OCI-LY3 (cell line): ENCODE measurements around the gene FAM25A.
"Not testable (repeated sequence)": the region's sequence is repeated elsewhere in the genome, so short reads cannot be mapped to it uniquely, and the experiment has no call there.

ENCODE experiments used
- H2AFZ ChIP-seq: fragments of 200-600, 300-600 bp; shearing (Covaris generic); 2 replicates; pipeline ENCODE4 v1.6.0; 2014; ENCODE audit warnings: antibody characterized with exemption, low read depth, low read length
- H3K27ac ChIP-seq: fragments of 200-600, 300-600 bp; sonication (generic); 2 replicates; pipeline ENCODE4 v1.5.1; 2014; ENCODE audit warnings: mild to moderate bottlenecking, low read length, moderate library complexity, mixed read lengths
- H3K27me3 ChIP-seq: fragments of 200-600, 300-600 bp; sonication (generic); 2 replicates; pipeline ENCODE4 v1.6.1; 2014; ENCODE audit warnings: low read depth, low read length, mixed read lengths
- H3K36me3 ChIP-seq: fragments of 200-600, 300-600 bp; sonication (generic); replicated peaks from 2 replicates; pipeline ENCODE3; 2014; ENCODE audit warnings: low read depth, low read length, mixed read lengths
- H3K4me1 ChIP-seq: fragments of 300-600, 200-600 bp; sonication (generic); 2 replicates; pipeline ENCODE4 v1.6.1; 2014; ENCODE audit warnings: low read length, mixed read lengths
- H3K4me2 ChIP-seq: fragments of 200-600, 300-600 bp; sonication (generic); 2 replicates; pipeline ENCODE4 v1.6.1; 2014; ENCODE audit warnings: low read length, mixed read lengths
- H3K4me3 ChIP-seq: fragments of 300-600, 200-600 bp; sonication (generic); 2 replicates; pipeline ENCODE4 v1.5.1; 2014; ENCODE audit warnings: antibody characterized with exemption, mild to moderate bottlenecking, low read length, moderate library complexity
- H3K79me2 ChIP-seq: fragments of 300-600, 200-600 bp; shearing (Covaris generic); 2 replicates; pipeline ENCODE4 v1.6.1; 2014; ENCODE audit warnings: mild to moderate bottlenecking, low read length, mixed read lengths
- H3K9ac ChIP-seq: fragments of 300-600, 200-600 bp; shearing (Covaris generic); 2 replicates; pipeline ENCODE4 v1.6.0; 2014; ENCODE audit warnings: mild to moderate bottlenecking, low read length, moderate library complexity
- H3K9me3 ChIP-seq: fragments of 200-600, 300-600 bp; shearing (Covaris generic); 2 replicates; pipeline ENCODE4 v1.6.1; 2014; ENCODE audit warnings: low read length, mixed read lengths; ENCODE audit not compliant: insufficient read depth
- H4K20me1 ChIP-seq: fragments of 200-600, 300-600 bp; sonication (generic); 2 replicates; pipeline ENCODE4 v1.6.1; 2016; ENCODE audit warnings: low read length, mixed read lengths; ENCODE audit not compliant: insufficient read depth
- EZH2phosphoT487 ChIP-seq: fragments of 200-600 bp; shearing (Covaris generic); IDR thresholded peaks from 2 replicates; pipeline ENCODE4 v1.6.1; 2018; ENCODE audit warnings: antibody characterized with exemption, mixed run types, low read depth
- TF ChIP-seq, protein P1 (sequence below): fragments of 200-600, 300-600 bp; sonication (generic); IDR thresholded peaks from 2 replicates; pipeline ENCODE4 v1.5.1; 2014; ENCODE audit warnings: antibody characterized with exemption, low read length, low read depth

Gene FAM25A

GRCh38 chr10:86979977-86980448 lies 40.1 kb upstream of the FAM25A start:
- H2AFZ ChIP-seq: no peak overlapping the region
- no peaks in the 10 kb centered on the region for H3K36me3 ChIP-seq
- no peak overlapping the region for H3K4me2 ChIP-seq
- H3K79me2 ChIP-seq: no peaks in the 10 kb centered on the region
- peaks cover 7% of the 10 kb centered on the region for H3K4me1 ChIP-seq
- H3K9me3 ChIP-seq: no peaks in the 10 kb centered on the region
- H3K4me3 ChIP-seq: no peak overlapping the region
- H3K27me3 ChIP-seq: no peaks in the 10 kb centered on the region
- H4K20me1 ChIP-seq: no peaks in the 10 kb centered on the region
- H3K27ac ChIP-seq: no peak overlapping the region
- TF ChIP-seq EZH2phosphoT487: no peak
- TF ChIP-seq, protein P1, sequence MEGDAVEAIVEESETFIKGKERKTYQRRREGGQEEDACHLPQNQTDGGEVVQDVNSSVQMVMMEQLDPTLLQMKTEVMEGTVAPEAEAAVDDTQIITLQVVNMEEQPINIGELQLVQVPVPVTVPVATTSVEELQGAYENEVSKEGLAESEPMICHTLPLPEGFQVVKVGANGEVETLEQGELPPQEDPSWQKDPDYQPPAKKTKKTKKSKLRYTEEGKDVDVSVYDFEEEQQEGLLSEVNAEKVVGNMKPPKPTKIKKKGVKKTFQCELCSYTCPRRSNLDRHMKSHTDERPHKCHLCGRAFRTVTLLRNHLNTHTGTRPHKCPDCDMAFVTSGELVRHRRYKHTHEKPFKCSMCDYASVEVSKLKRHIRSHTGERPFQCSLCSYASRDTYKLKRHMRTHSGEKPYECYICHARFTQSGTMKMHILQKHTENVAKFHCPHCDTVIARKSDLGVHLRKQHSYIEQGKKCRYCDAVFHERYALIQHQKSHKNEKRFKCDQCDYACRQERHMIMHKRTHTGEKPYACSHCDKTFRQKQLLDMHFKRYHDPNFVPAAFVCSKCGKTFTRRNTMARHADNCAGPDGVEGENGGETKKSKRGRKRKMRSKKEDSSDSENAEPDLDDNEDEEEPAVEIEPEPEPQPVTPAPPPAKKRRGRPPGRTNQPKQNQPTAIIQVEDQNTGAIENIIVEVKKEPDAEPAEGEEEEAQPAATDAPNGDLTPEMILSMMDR: no peak
- no peak overlapping the region for H3K9ac ChIP-seq

GRCh38 chr10:86981020-86981419 lies 39.1 kb upstream of the FAM25A start:
- not testable (repeated sequence) for H3K9me3 ChIP-seq, H3K4me2 ChIP-seq, H3K4me1 ChIP-seq, H3K27me3 ChIP-seq, H3K27ac ChIP-seq, H3K79me2 ChIP-seq, H4K20me1 ChIP-seq, H2AFZ ChIP-seq, H3K4me3 ChIP-seq, H3K9ac ChIP-seq, H3K36me3 ChIP-seq

DNA sequence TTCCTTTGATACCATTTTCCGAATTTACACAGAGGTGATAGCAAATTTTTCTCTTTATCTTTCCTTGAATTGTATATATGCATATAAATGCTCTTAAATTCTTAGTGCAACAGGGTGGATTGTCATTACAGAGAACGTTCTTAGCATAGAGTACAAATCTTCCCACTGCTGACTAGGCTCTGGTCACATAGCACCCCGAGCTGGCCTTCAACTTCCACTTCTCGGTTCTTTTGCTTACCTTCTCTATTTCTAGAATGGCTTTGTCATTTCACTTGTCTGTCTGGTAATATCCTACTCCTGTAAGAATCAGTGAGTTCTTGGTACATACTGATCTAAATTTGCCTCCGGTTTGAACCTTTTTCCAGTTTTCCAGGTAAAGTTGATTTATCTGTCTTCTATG lies 38.4 kb upstream of the FAM25A start:
- H3K27ac ChIP-seq: no peak overlapping the region
- no peak overlapping the region for H2AFZ ChIP-seq
- H3K79me2 ChIP-seq: no peaks in the 10 kb centered on the region
- H3K27me3 ChIP-seq: no peaks in the 10 kb centered on the region
- H3K9me3 ChIP-seq: no peaks in the 10 kb centered on the region
- H3K4me2 ChIP-seq: no peak overlapping the region
- peaks cover 7% of the 10 kb centered on the region for H3K4me1 ChIP-seq
- H3K36me3 ChIP-seq: no peaks in the 10 kb centered on the region
- no peak overlapping the region for H3K4me3 ChIP-seq
- no peaks in the 10 kb centered on the region for H4K20me1 ChIP-seq
- H3K9ac ChIP-seq: no peak overlapping the region
- TF ChIP-seq EZH2phosphoT487: no peak
- TF ChIP-seq, protein P1: no peak

GRCh38 chr10:86984498-86984897 lies 35.6 kb upstream of the FAM25A start:
- H3K27ac ChIP-seq, H3K9me3 ChIP-seq, H3K36me3 ChIP-seq, H3K9ac ChIP-seq, H3K79me2 ChIP-seq, H3K4me1 ChIP-seq, H3K4me3 ChIP-seq, H4K20me1 ChIP-seq, H3K27me3 ChIP-seq, H3K4me2 ChIP-seq, H2AFZ ChIP-seq: not testable (repeated sequence)

DNA sequence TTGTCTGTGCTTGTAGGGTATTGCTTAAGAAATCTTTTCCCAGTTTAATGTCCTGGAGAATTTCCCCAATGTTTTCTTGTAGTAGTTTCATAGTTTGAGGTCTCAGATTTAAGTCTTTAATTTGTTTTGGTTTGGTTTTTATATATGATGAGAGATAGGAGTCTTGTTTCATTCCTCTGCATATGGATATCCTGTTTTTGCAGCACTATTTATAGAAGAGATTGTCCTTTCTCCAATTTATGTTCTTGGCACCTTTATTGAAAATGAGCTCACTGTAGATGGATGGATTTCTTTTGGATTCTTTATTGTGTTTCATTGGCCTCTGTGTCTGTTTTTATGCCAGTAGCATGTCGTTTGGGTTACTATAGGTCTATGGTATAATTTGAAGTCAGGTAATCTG lies 31.6 kb upstream of the FAM25A start:
- no peak overlapping the region for H3K4me2 ChIP-seq
- H3K9me3 ChIP-seq: no peaks in the 10 kb centered on the region
- no peak overlapping the region for H2AFZ ChIP-seq
- no peaks in the 10 kb centered on the region for H4K20me1 ChIP-seq
- TF ChIP-seq, protein P1: no peak
- TF ChIP-seq EZH2phosphoT487: no peak
- H3K27ac ChIP-seq: no peak overlapping the region
- no peaks in the 10 kb centered on the region for H3K4me1 ChIP-seq
- no peak overlapping the region for H3K9ac ChIP-seq
- H3K4me3 ChIP-seq: no peak overlapping the region
- H3K36me3 ChIP-seq: no peaks in the 10 kb centered on the region
- H3K79me2 ChIP-seq: no peaks in the 10 kb centered on the region
- no peaks in the 10 kb centered on the region for H3K27me3 ChIP-seq

- H3K27me3 ChIP-seq, H3K9ac ChIP-seq, H3K27ac ChIP-seq, H2AFZ ChIP-seq, H4K20me1 ChIP-seq, H3K79me2 ChIP-seq, H3K4me3 ChIP-seq, H3K9me3 ChIP-seq, H3K36me3 ChIP-seq, H3K4me2 ChIP-seq, H3K4me1 ChIP-seq: not testable (repeated sequence)
These were observed 28.7 kb upstream of the FAM25A start for GRCh38 chr10:86991362-86991761.
